HL-60 (cell line): ENCODE data around the gene USH2A.

Source experiments
- DNase-seq, 2 experiments: peaks; one replicate each; pipeline ENCODE4 v3.0.0-alpha.2; 2010 to 2020; ENCODE audit warnings: low read depth in 1 of 2, low spot score in 1 of 2
- H3K27ac ChIP-seq: fragments of 250-450 bp; sonication (Bioruptor Pico); replicated peaks from 2 replicates; pipeline ENCODE4 v1.5.1; 2020; ENCODE audit warnings: mild to moderate bottlenecking, moderate library complexity
- H3K27me3 ChIP-seq: fragments of 250-450 bp; sonication (Bioruptor Pico); 2 replicates; pipeline ENCODE4 v1.5.1; 2021; ENCODE audit warnings: mild to moderate bottlenecking, moderate library complexity; ENCODE audit not compliant: insufficient read depth, poor library complexity, severe bottlenecking
- H3K4me3 ChIP-seq: replicated peaks from 2 replicates; pipeline ENCODE4 v1.5.1; 2011; ENCODE audit warnings: mild to moderate bottlenecking, control low read depth, low read length; ENCODE audit not compliant: insufficient read depth
- GABPA ChIP-seq: IDR thresholded peaks from 2 replicates; pipeline ENCODE4 v1.6.1; 2012; ENCODE audit warnings: low read depth
- POLR2AphosphoS5 ChIP-seq: IDR thresholded peaks from 2 replicates; pipeline ENCODE4 v1.6.1; 2012; ENCODE audit warnings: low read depth
- SPI1 ChIP-seq: IDR thresholded peaks from 2 replicates; pipeline ENCODE4 v1.6.1; 2012; ENCODE audit warnings: low read depth, mild to moderate bottlenecking, borderline replicate concordance
- TF ChIP-seq, protein P1 (sequence below): IDR thresholded peaks from 2 replicates; pipeline ENCODE4 v1.6.1; 2012; ENCODE audit warnings: low read depth; ENCODE audit not compliant: insufficient replicate concordance
- TF ChIP-seq, protein P2 (sequence below): IDR thresholded peaks from one replicate; pipeline ENCODE4 v1.5.1; 2011; ENCODE audit warnings: low read length, control low read depth, inconsistent platforms; ENCODE audit not compliant: insufficient read depth

The USH2A gene

GRCh38 chr1:215636258-215636965 is 786.8 kb downstream of the USH2A start:
- TF ChIP-seq POLR2AphosphoS5 (no peak), SPI1 (no peak), GABPA (no peak)
- TF ChIP-seq, protein P1, sequence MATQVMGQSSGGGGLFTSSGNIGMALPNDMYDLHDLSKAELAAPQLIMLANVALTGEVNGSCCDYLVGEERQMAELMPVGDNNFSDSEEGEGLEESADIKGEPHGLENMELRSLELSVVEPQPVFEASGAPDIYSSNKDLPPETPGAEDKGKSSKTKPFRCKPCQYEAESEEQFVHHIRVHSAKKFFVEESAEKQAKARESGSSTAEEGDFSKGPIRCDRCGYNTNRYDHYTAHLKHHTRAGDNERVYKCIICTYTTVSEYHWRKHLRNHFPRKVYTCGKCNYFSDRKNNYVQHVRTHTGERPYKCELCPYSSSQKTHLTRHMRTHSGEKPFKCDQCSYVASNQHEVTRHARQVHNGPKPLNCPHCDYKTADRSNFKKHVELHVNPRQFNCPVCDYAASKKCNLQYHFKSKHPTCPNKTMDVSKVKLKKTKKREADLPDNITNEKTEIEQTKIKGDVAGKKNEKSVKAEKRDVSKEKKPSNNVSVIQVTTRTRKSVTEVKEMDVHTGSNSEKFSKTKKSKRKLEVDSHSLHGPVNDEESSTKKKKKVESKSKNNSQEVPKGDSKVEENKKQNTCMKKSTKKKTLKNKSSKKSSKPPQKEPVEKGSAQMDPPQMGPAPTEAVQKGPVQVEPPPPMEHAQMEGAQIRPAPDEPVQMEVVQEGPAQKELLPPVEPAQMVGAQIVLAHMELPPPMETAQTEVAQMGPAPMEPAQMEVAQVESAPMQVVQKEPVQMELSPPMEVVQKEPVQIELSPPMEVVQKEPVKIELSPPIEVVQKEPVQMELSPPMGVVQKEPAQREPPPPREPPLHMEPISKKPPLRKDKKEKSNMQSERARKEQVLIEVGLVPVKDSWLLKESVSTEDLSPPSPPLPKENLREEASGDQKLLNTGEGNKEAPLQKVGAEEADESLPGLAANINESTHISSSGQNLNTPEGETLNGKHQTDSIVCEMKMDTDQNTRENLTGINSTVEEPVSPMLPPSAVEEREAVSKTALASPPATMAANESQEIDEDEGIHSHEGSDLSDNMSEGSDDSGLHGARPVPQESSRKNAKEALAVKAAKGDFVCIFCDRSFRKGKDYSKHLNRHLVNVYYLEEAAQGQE: no peak
- TF ChIP-seq, protein P2, sequence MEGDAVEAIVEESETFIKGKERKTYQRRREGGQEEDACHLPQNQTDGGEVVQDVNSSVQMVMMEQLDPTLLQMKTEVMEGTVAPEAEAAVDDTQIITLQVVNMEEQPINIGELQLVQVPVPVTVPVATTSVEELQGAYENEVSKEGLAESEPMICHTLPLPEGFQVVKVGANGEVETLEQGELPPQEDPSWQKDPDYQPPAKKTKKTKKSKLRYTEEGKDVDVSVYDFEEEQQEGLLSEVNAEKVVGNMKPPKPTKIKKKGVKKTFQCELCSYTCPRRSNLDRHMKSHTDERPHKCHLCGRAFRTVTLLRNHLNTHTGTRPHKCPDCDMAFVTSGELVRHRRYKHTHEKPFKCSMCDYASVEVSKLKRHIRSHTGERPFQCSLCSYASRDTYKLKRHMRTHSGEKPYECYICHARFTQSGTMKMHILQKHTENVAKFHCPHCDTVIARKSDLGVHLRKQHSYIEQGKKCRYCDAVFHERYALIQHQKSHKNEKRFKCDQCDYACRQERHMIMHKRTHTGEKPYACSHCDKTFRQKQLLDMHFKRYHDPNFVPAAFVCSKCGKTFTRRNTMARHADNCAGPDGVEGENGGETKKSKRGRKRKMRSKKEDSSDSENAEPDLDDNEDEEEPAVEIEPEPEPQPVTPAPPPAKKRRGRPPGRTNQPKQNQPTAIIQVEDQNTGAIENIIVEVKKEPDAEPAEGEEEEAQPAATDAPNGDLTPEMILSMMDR: no peak
- DNase-seq: no peak
- H3K27me3 ChIP-seq: no peaks in the 10 kb centered on the region
- H3K4me3 ChIP-seq: no peak overlapping the region
- H3K27ac ChIP-seq: no peak overlapping the region

DNA sequence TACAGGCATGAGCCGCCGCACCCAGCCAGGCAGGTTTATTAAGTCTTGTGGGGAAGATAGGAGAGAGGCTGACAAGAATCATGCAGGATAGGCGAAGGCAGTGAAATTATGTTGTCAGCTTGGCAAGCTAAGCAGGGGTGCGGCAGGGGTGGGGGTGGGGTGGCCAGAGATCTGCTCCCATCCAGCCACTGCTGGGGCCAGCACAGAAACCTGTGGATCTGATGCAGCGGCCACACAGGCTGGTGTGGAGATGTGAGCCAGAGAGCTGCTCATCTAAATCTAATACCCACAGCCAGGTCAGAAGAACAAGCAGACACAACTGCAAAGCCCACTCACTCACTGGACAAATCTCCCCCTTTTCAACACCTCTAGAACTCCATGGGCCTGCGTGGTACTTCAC is 787.4 kb downstream of the USH2A start:
- TF ChIP-seq SPI1 (no peak), GABPA (no peak), POLR2AphosphoS5 (no peak)
- no peak overlapping the region for H3K27ac ChIP-seq
- no peak for DNase-seq
- H3K27me3 ChIP-seq: no peaks in the 10 kb centered on the region
- H3K4me3 ChIP-seq: no peak overlapping the region

DNA sequence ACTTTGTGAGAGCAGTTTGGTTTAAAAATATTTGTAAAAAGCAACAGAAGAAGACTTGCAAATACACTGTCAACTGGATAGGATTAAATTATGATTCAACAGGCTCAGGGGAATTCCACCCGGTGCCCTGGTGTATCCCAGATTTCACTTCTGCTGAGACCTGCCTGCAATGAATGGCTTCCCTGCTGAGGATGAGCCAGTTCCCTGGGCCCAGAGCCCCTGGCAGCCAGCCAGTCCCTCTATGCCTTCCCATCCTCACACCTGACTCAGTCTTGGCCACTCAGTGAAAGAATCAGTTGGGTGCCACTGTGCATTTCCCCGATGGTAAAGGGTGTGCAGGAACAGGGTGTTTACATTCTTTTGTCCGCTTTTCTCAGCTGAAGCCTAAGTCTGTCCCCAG is 791.8 kb downstream of the USH2A start:
- Histone ChIP-seq H3K27ac (no peak overlapping the region), H3K27me3 (no peaks in the 10 kb centered on the region), H3K4me3 (no peak overlapping the region)
- TF ChIP-seq, protein P1: no peak
- no peak for DNase-seq

- DNase-seq: no peak
- H3K27ac ChIP-seq: no peak overlapping the region
- TF ChIP-seq POLR2AphosphoS5: no peak
- no peak for TF ChIP-seq GABPA
- TF ChIP-seq, protein P2: no peak
- TF ChIP-seq, protein P1: no peak
- TF ChIP-seq SPI1: no peak
- H3K4me3 ChIP-seq: no peak overlapping the region
- H3K27me3 ChIP-seq: no peaks in the 10 kb centered on the region
Measured at GRCh38 chr1:215631040-215631439, 792.2 kb downstream of the USH2A start.
